Neural cell (in vitro differentiated cells): Measurements from ENCODE around the gene GRIK3. TPM values are rescaled to one million over a fixed set of nuclear protein-coding genes. Genes with fewer than 3 reads are reported as not detected.

Experiments used
- H2AFZ ChIP-seq: fragments of 200-600, 300-800 bp; sonication (generic), shearing (Covaris generic); 2 replicates; pipeline ENCODE4 v1.6.0; 2014; ENCODE audit warnings: low read depth, mild to moderate bottlenecking, antibody characterized with exemption, low read length, moderate library complexity
- H3F3A ChIP-seq: fragments of 200-600 bp; shearing (Covaris generic); 2 replicates; pipeline ENCODE4 v1.6.1; 2016; ENCODE audit warnings: mild to moderate bottlenecking, moderate library complexity, mixed read lengths, antibody characterized with exemption, low read length; ENCODE audit not compliant: insufficient read depth, poor library complexity, severe bottlenecking
- H3K27ac ChIP-seq: fragments of 200-600, 300-800 bp; sonication (generic), shearing (Covaris generic); 2 replicates; pipeline ENCODE4 v1.5.1; 2014; ENCODE audit warnings: mild to moderate bottlenecking, low read length, moderate library complexity
- H3K27me3 ChIP-seq: fragments of 300-800, 200-600 bp; sonication (generic), shearing (Covaris generic); 2 replicates; pipeline ENCODE4 v1.6.0; 2014; ENCODE audit warnings: mild to moderate bottlenecking, low read depth, low read length, moderate library complexity; ENCODE audit not compliant: insufficient read depth
- H3K36me3 ChIP-seq: fragments of 300-800, 200-600 bp; sonication (generic), shearing (Covaris generic); 2 replicates; pipeline ENCODE4 v1.5.1; 2014; ENCODE audit warnings: mild to moderate bottlenecking, antibody characterized with exemption, low read length, moderate library complexity; ENCODE audit not compliant: insufficient read depth
- H3K4me2 ChIP-seq: fragments of 300-800, 200-600 bp; sonication (generic), shearing (Covaris generic); 2 replicates; pipeline ENCODE4 v1.6.0; 2014; ENCODE audit warnings: mild to moderate bottlenecking, low read length
- H3K4me3 ChIP-seq: fragments of 300-800, 200-600 bp; sonication (generic), shearing (Covaris generic); 2 replicates; pipeline ENCODE4 v1.5.1; 2014; ENCODE audit warnings: mild to moderate bottlenecking, low read length, moderate library complexity
- H3K79me2 ChIP-seq: fragments of 200-600 bp; shearing (Covaris generic); replicated peaks from 2 replicates; pipeline ENCODE4 v1.6.0; 2014; ENCODE audit warnings: mild to moderate bottlenecking, low read length, moderate library complexity; ENCODE audit not compliant: insufficient read depth
- H3K9ac ChIP-seq: fragments of 300-800, 200-600 bp; sonication (generic), shearing (Covaris generic); 2 replicates; pipeline ENCODE4 v1.6.1; 2016; ENCODE audit warnings: mild to moderate bottlenecking, low read length, mixed read lengths
- H3K9me2 ChIP-seq: fragments of 200-600 bp; shearing (Covaris generic); 2 replicates; pipeline ENCODE4 v1.6.1; 2016; ENCODE audit warnings: mild to moderate bottlenecking, low read length, mixed read lengths; ENCODE audit not compliant: insufficient read depth
- H3K9me3 ChIP-seq: fragments of 200-600, 300-800 bp; sonication (generic), shearing (Covaris generic); 2 replicates; pipeline ENCODE4 v1.6.1; 2016; ENCODE audit warnings: mild to moderate bottlenecking, mixed run types, low read length, moderate library complexity, mixed read lengths
- H4K20me1 ChIP-seq: fragments of 200-600 bp; shearing (Covaris generic); 2 replicates; pipeline ENCODE4 v1.6.1; 2016; ENCODE audit warnings: mild to moderate bottlenecking, mixed run types; ENCODE audit not compliant: insufficient read depth
- EP300 ChIP-seq: fragments of 450-650 bp; conservative IDR thresholded peaks from 2 replicates; pipeline ENCODE4 v1.6.1; 2014; ENCODE audit warnings: antibody characterized with exemption, mild to moderate bottlenecking, moderate library complexity; ENCODE audit not compliant: poor library complexity, severe bottlenecking
- EZH2 ChIP-seq: fragments of 200-600, 300-800 bp; shearing (Covaris generic), sonication (generic); IDR thresholded peaks from 2 replicates; pipeline ENCODE4 v1.6.1; 2014; ENCODE audit warnings: antibody characterized with exemption, low read length, borderline replicate concordance, mild to moderate bottlenecking; ENCODE audit not compliant: insufficient read depth, poor library complexity, severe bottlenecking
- RAD21 ChIP-seq: fragments of 450-650 bp; conservative IDR thresholded peaks from 2 replicates; pipeline ENCODE4 v1.6.1; 2014; ENCODE audit warnings: antibody characterized with exemption, mild to moderate bottlenecking, moderate library complexity
- REST ChIP-seq: IDR thresholded peaks from 2 replicates; pipeline ENCODE4 v1.6.1; 2012; ENCODE audit warnings: borderline replicate concordance
- SMC3 ChIP-seq: fragments of 450-650 bp; conservative IDR thresholded peaks from 2 replicates; pipeline ENCODE4 v1.6.1; 2014; ENCODE audit warnings: antibody characterized with exemption, mild to moderate bottlenecking, moderate library complexity; ENCODE audit not compliant: poor library complexity
- TAF1 ChIP-seq: IDR thresholded peaks from 2 replicates; pipeline ENCODE4 v1.6.1; 2012; ENCODE audit warnings: low read depth
- polyA plus RNA-seq: library from polyadenylated mRNA; depleted of rRNA; stranded (reverse); fragments of >200 nt; gene quantifications from 2 replicates; pipeline ENCODE4 v1.2.3, GENCODE V29; 2014
- TF ChIP-seq, protein P1 (sequence below): fragments of 450-650 bp; IDR thresholded peaks from 2 replicates; pipeline ENCODE4 v1.5.1; 2014; ENCODE audit warnings: antibody characterized with exemption, mild to moderate bottlenecking, moderate library complexity; ENCODE audit not compliant: poor library complexity, severe bottlenecking

The GRIK3 gene
- polyA plus RNA-seq, 1 donor from 2014 or later, result 5.0 TPM

- no peak overlapping the region for H3K4me2 ChIP-seq
- no peaks in the 10 kb centered on the region for H3K79me2 ChIP-seq
- TF ChIP-seq EP300 (no peak), EZH2 (no peak), REST (no peak), SMC3 (no peak)
- no peak overlapping the region for H3K27ac ChIP-seq
- H3K9ac ChIP-seq, result no peak overlapping the region
- no peaks in the 10 kb centered on the region for H3K27me3 ChIP-seq
- H2AFZ ChIP-seq, result no peak overlapping the region
- H3K4me3 ChIP-seq, result no peak overlapping the region
- no peaks in the 10 kb centered on the region for H3K36me3 ChIP-seq
- no peaks in the 10 kb centered on the region for H3K9me2 ChIP-seq
- no peaks in the 10 kb centered on the region for H4K20me1 ChIP-seq
- H3F3A ChIP-seq, result no peaks in the 10 kb centered on the region
- no peaks in the 10 kb centered on the region for H3K9me3 ChIP-seq
These were observed 22.0 kb upstream of the GRIK3 start for GRCh38 chr1:37056325-37056724.

DNA sequence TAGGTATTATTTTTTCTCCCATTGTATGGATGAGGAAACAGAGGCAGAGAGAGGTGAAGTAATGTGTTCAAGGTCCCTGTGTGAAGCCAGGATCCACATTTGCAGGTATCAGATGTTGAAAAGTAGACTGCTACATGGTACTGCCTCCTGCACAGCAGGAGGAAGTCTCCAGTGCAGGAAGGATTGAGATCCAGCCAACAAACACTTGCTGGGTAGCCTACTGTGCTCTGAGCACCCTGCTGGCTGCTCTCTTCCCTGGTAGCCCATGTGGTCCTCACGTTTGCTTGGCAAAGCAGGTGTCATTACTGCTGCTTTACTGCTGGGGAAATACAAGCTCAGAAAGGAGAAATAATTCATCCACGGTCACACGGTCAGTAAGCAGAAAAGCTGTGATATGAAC is 21.3 kb upstream of the GRIK3 start:
- H4K20me1 ChIP-seq, result no peaks in the 10 kb centered on the region
- no peak overlapping the region for H3K9ac ChIP-seq
- no peaks in the 10 kb centered on the region for H3K27me3 ChIP-seq
- H3K79me2 ChIP-seq, result no peaks in the 10 kb centered on the region
- TF ChIP-seq REST (no peak), EZH2 (no peak), RAD21 (no peak), TAF1 (no peak)
- TF ChIP-seq, protein P1, sequence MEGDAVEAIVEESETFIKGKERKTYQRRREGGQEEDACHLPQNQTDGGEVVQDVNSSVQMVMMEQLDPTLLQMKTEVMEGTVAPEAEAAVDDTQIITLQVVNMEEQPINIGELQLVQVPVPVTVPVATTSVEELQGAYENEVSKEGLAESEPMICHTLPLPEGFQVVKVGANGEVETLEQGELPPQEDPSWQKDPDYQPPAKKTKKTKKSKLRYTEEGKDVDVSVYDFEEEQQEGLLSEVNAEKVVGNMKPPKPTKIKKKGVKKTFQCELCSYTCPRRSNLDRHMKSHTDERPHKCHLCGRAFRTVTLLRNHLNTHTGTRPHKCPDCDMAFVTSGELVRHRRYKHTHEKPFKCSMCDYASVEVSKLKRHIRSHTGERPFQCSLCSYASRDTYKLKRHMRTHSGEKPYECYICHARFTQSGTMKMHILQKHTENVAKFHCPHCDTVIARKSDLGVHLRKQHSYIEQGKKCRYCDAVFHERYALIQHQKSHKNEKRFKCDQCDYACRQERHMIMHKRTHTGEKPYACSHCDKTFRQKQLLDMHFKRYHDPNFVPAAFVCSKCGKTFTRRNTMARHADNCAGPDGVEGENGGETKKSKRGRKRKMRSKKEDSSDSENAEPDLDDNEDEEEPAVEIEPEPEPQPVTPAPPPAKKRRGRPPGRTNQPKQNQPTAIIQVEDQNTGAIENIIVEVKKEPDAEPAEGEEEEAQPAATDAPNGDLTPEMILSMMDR, result no peak
- no peak overlapping the region for H3K4me3 ChIP-seq
- no peaks in the 10 kb centered on the region for H3K9me3 ChIP-seq
- no peak overlapping the region for H3K27ac ChIP-seq
- no peak overlapping the region for H2AFZ ChIP-seq
- H3F3A ChIP-seq, result no peaks in the 10 kb centered on the region
- H3K4me2 ChIP-seq, result no peak overlapping the region
- H3K36me3 ChIP-seq, result no peaks in the 10 kb centered on the region
- H3K9me2 ChIP-seq, result no peaks in the 10 kb centered on the region
